Natural killer cell (primary cell): ENCODE measurements around the gene ZNF683. TPM values are rescaled to one million over a fixed set of nuclear protein-coding genes. Genes with fewer than 3 reads are reported as not detected.

ENCODE experiments used
- ATAC-seq, 3 donors: fragments of 150-1000 bp in 2 of 3; fragments of 200-7000 bp in 1 of 3; cut with Tn5 transposase; 1 replicate in 1 of 3; 2 replicates in 2 of 3; pipeline ENCODE4 v1.10.0; 2021; ENCODE audit warnings: mild to moderate bottlenecking in 2 of 3, moderate library complexity in 2 of 3
- DNase-seq, 2 donors: peaks; one replicate each; pipeline versions ENCODE4 v3.0.0 to v3.0.0-alpha.2; 2013 to 2021; ENCODE audit warnings: mixed read lengths in 1 of 2
- H3K27ac ChIP-seq: one replicate; pipeline ENCODE4 v1.5.1; 2013; ENCODE audit warnings: mild to moderate bottlenecking, low read length
- H3K27me3 ChIP-seq: one replicate; pipeline ENCODE4 v1.6.1; 2013; ENCODE audit warnings: low read length; ENCODE audit not compliant: control insufficient read depth, insufficient read depth
- H3K36me3 ChIP-seq: one replicate; pipeline ENCODE4 v1.6.1; 2013; ENCODE audit warnings: low read length; ENCODE audit not compliant: control insufficient read depth, insufficient read depth
- H3K4me1 ChIP-seq: one replicate; pipeline ENCODE4 v1.6.1; 2013; ENCODE audit warnings: low read length; ENCODE audit not compliant: control insufficient read depth, insufficient read depth
- H3K4me3 ChIP-seq: one replicate; pipeline ENCODE4 v1.5.1; 2013; ENCODE audit warnings: low read length
- H3K9me3 ChIP-seq: one replicate; pipeline ENCODE4 v1.6.1; 2013; ENCODE audit warnings: low read length; ENCODE audit not compliant: control insufficient read depth, insufficient read depth
- H3K27ac Mint-ChIP-seq, 2 donors: one replicate each; pipeline ENCODE4 v1.8.0; 2022; ENCODE audit warnings: mild to moderate bottlenecking in 2 of 2, mixed read lengths in 2 of 2, moderate library complexity in 1 of 2
- H3K27me3 Mint-ChIP-seq, 2 donors: one replicate each; pipeline ENCODE4 v1.8.0; 2022; ENCODE audit warnings: low read depth in 2 of 2, mixed read lengths in 2 of 2
- H3K36me3 Mint-ChIP-seq: one replicate; pipeline ENCODE4 v1.8.0; 2022; ENCODE audit warnings: mixed read lengths
- H3K4me1 Mint-ChIP-seq, 2 donors: one replicate each; pipeline ENCODE4 v1.8.0; 2022; ENCODE audit warnings: mixed read lengths in 2 of 2
- H3K4me3 Mint-ChIP-seq: one replicate; pipeline ENCODE4 v1.8.0; 2022; ENCODE audit warnings: mild to moderate bottlenecking, moderate library complexity, mixed read lengths
- H3K9me3 Mint-ChIP-seq, 2 donors: one replicate each; pipeline ENCODE4 v1.8.0; 2022; ENCODE audit warnings: mixed read lengths in 2 of 2
- WGBS: methylation state at CpG from one replicate; pipeline ENCODE4 v1.1.7; 2013; ENCODE audit warnings: missing lambda C conversion rate; ENCODE audit not compliant: insufficient coverage; 5-methylcytosine and 5-hydroxymethylcytosine counted together
- intact Hi-C: fragments of 100-400 bp; cut with micrococcal nuclease; formaldehyde crosslinking; loops from one replicate; pipeline ENCODE4 v1.14.2; 2022
- total RNA-seq, 4 donors: library from RNA; stranded (reverse); fragments of 120-200 nt in 1 of 4; gene quantifications; one replicate each; pipeline versions ENCODE4 v1.2.3 to v1.2.4, GENCODE V29; 2013 to 2022
- TF ChIP-seq, protein P1 (sequence below): fragments of 200-600 bp; IDR thresholded peaks from one replicate; pipeline ENCODE4 v1.8.0; 2022; ENCODE audit warnings: antibody characterized with exemption

ZNF683 gene
- total RNA-seq, 3 donors from 2014 or later (not counting 1 experiment from before 2014, with no cell fraction given), result 9.6 to 38.2 (median 19.7) TPM

DNA sequence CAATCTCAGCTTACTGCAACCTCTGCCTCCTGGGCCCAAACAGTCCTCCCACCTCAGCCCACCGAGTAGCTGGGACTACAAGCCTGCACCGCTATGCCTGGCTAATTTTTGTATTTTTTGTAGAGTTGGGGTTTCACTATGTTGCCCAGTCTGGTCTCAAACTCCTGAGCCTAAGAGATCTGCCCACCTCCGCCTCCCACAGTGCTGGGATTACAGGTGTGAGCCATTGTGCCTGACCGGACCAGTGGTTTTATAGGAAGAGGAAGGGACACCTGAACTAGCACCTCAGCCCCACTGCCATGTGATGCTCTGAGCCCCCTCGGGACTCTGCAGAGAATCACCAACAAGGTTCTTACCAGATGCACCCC, 22.7 kb downstream of the ZNF683 start:
- no peak overlapping the region for H3K27ac Mint-ChIP-seq
- H3K9me3 Mint-ChIP-seq, result no peaks in the 10 kb centered on the region
- H3K36me3 Mint-ChIP-seq, result no peaks in the 10 kb centered on the region
- intact Hi-C loops, result no loop called here
- Histone ChIP-seq H3K9me3 (no peaks in the 10 kb centered on the region), H3K4me3 (no peak overlapping the region), H3K27ac (no peak overlapping the region), H3K4me1 (no peaks in the 10 kb centered on the region), H3K27me3 (no peaks in the 10 kb centered on the region), H3K36me3 (no peaks in the 10 kb centered on the region)
- peaks cover 0 to 19% of the 10 kb centered on the region in 2 donors for H3K27me3 Mint-ChIP-seq
- TF ChIP-seq, protein P1, sequence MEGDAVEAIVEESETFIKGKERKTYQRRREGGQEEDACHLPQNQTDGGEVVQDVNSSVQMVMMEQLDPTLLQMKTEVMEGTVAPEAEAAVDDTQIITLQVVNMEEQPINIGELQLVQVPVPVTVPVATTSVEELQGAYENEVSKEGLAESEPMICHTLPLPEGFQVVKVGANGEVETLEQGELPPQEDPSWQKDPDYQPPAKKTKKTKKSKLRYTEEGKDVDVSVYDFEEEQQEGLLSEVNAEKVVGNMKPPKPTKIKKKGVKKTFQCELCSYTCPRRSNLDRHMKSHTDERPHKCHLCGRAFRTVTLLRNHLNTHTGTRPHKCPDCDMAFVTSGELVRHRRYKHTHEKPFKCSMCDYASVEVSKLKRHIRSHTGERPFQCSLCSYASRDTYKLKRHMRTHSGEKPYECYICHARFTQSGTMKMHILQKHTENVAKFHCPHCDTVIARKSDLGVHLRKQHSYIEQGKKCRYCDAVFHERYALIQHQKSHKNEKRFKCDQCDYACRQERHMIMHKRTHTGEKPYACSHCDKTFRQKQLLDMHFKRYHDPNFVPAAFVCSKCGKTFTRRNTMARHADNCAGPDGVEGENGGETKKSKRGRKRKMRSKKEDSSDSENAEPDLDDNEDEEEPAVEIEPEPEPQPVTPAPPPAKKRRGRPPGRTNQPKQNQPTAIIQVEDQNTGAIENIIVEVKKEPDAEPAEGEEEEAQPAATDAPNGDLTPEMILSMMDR, result no peak
- 83% methylated on average over 5 of the region's 5 CpGs for whole genome bisulfite sequencing
- DNase-seq (no peak), ATAC-seq (no peak)
- peaks cover 0 to 7% of the 10 kb centered on the region in 2 donors for H3K4me1 Mint-ChIP-seq
- H3K4me3 Mint-ChIP-seq, result no peak overlapping the region

DNA sequence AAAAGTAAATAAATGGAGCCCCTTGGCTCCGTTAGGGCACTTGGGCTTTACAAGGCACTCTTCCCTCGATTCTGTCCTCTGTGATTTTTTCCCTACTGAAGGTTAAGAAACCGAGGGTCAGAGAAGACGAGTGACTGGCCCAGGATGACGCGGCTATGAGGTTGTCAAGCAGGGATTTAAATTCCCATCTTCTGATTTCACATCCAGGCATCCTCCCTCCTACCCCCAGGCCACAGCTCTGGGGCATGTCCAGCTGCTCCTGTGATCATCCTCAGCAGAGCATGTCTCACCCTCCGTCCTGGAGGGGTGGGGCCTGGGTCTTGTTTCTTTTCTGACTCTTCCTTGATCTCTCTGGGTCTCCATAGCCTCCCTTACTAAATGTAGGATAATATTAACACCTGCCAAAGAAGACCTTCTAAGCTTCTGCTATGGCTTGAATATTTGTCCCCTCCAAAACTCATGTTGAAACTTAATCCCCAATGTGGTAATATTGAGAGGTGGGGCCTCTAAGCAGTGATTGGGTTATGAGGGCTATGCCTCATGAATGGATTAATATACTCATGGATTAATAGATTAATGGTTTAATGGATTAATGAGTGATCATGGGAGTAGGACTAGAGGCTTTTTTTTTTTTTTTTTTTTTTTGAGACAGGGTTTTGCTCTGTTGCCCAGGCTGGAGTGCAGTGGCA, 23.2 kb downstream of the ZNF683 start:
- Histone ChIP-seq H3K27me3 (no peaks in the 10 kb centered on the region), H3K27ac (no peak overlapping the region), H3K9me3 (no peaks in the 10 kb centered on the region), H3K36me3 (no peaks in the 10 kb centered on the region), H3K4me1 (no peaks in the 10 kb centered on the region), H3K4me3 (no peak overlapping the region)
- ATAC-seq, result no peak
- intact Hi-C loops, result no loop called here
- Mint-ChIP-seq H3K27ac (no peak overlapping the region), H3K9me3 (no peaks in the 10 kb centered on the region), H3K27me3 (peaks cover 0 to 19% of the 10 kb centered on the region in 2 donors), H3K36me3 (no peaks in the 10 kb centered on the region), H3K4me3 (no peak overlapping the region), H3K4me1 (peaks cover 0 to 7% of the 10 kb centered on the region in 2 donors)
- no peak for DNase-seq
- 92% methylated on average over 7 of the region's 7 CpGs for WGBS
- TF ChIP-seq, protein P1, result no peak

DNA sequence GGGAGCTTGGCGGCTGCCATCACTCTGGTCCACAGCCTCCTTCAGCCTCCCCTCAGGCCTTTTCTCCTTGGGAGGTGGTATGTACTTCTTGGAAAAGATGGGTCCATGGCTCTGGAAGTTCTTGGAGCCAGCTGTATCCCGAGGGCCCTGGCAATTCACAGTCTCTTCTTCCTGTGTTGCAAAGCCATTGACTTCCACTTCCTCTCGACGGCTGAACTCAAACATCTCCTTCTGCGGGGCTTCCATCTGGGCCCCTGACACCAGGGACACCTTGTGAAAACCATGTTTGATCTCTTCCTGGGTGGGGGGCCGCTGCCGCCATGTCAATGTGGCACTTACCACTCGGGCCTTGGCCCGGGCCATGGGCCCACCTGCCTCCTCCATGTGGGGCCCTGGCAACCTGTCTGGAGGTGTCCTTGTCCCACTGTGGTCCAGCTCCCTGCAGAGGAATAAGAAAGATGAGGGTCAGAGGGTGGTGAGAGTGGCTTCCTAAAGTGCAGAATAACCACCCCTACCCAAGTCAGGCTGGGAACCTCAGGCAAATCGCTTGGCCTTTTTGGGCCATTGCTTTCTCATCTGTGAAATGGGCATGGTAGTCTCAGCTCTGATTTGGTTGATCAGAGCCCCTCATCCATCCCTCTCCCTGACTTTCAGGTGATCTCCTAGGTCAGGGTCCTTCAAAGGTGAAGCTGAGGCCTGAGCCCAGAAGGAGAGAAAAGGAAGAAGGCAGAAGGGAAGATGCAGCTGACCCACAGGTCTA, 26.1 kb downstream of the ZNF683 start:
- WGBS, result 71% methylated on average over 10 of the region's 10 CpGs
- intact Hi-C loops, result no loop called here

More for the DNA sequence above, 26.1 kb downstream of the ZNF683 start:
- Mint-ChIP-seq H3K27me3 (peaks cover 0 to 20% of the 10 kb centered on the region in 2 donors), H3K4me1 (peaks cover 0 to 7% of the 10 kb centered on the region in 2 donors), H3K36me3 (no peaks in the 10 kb centered on the region), H3K4me3 (no peak overlapping the region), H3K27ac (no peak overlapping the region), H3K9me3 (no peaks in the 10 kb centered on the region)
- TF ChIP-seq, protein P1, result no peak
- Histone ChIP-seq H3K4me1 (no peaks in the 10 kb centered on the region), H3K4me3 (no peak overlapping the region), H3K27ac (no peak overlapping the region), H3K36me3 (no peaks in the 10 kb centered on the region), H3K27me3 (no peaks in the 10 kb centered on the region), H3K9me3 (no peaks in the 10 kb centered on the region)
- DNase-seq (no peak), ATAC-seq (no peak)
